ENCODE results near the gene CTNNA1. TPM values are rescaled to one million over a fixed set of nuclear protein-coding genes. Genes with fewer than 3 reads are reported as not detected.

The CTNNA1 gene
- total RNA-seq, 4 donors from 2014 or later, result 256 to 405 (median 341) TPM

GRCh38 chr5:138964647-138965201, 211.5 kb downstream of the CTNNA1 start:
- WGBS, 2 donors, result 50 to 57% methylated on average over 7 of the region's 7 CpGs
- peak overlapping the region in 2 of 3 donors; percentile 36 to 50 for H3K27ac ChIP-seq
- H3K4me3 ChIP-seq (replicated peaks in 1 of 3), result no peak overlapping the region
- TF ChIP-seq CTCF (IDR thresholded peaks at IDR 0.05), result no peak
- TF ChIP-seq POLR2A (IDR thresholded peaks at IDR 0.05), result no peak
- H3K36me3 ChIP-seq, result no peaks in the 10 kb centered on the region
- intact Hi-C loops (cut with DNase I), result no loop called here
- H3K27me3 ChIP-seq, result no peaks in the 10 kb centered on the region
- H3K9me3 ChIP-seq, result no peaks in the 10 kb centered on the region
- H3K4me1 ChIP-seq, result peaks cover 64 to 80% of the 10 kb centered on the region in 2 donors
- no peak for DNase-seq

- Histone ChIP-seq H3K4me1 (peaks cover 60 to 76% of the 10 kb centered on the region in 2 donors), H3K36me3 (no peaks in the 10 kb centered on the region), H3K27me3 (no peaks in the 10 kb centered on the region), H3K27ac (no peak overlapping the region), H3K4me3 (replicated peaks in 1 of 3) (no peak overlapping the region), H3K9me3 (no peaks in the 10 kb centered on the region)
- TF ChIP-seq CTCF (IDR thresholded peaks at IDR 0.05) (no peak), POLR2A (IDR thresholded peaks at IDR 0.05) (no peak)
- no peak for DNase-seq
- 85 to 93% methylated on average over 2 of the region's 2 CpGs for WGBS, 2 donors
- intact Hi-C loops (cut with DNase I), result no loop called here
These were observed 212.4 kb downstream of the CTNNA1 start for GRCh38 chr5:138965626-138966025.

GRCh38 chr5:138966236-138966985, 213.2 kb downstream of the CTNNA1 start:
- DNase-seq, result no peak
- Histone ChIP-seq H3K27me3 (no peaks in the 10 kb centered on the region), H3K4me1 (peaks cover 56 to 77% of the 10 kb centered on the region in 2 donors), H3K4me3 (replicated peaks in 1 of 3) (no peak overlapping the region), H3K36me3 (no peaks in the 10 kb centered on the region), H3K27ac (no peak overlapping the region), H3K9me3 (no peaks in the 10 kb centered on the region)
- TF ChIP-seq POLR2A (IDR thresholded peaks at IDR 0.05), result no peak
- no peak for TF ChIP-seq CTCF (IDR thresholded peaks at IDR 0.05)
- WGBS, 2 donors, result 95 to 96% methylated on average over 10 of the region's 10 CpGs
- intact Hi-C loops (cut with DNase I), result no loop called here

DNA sequence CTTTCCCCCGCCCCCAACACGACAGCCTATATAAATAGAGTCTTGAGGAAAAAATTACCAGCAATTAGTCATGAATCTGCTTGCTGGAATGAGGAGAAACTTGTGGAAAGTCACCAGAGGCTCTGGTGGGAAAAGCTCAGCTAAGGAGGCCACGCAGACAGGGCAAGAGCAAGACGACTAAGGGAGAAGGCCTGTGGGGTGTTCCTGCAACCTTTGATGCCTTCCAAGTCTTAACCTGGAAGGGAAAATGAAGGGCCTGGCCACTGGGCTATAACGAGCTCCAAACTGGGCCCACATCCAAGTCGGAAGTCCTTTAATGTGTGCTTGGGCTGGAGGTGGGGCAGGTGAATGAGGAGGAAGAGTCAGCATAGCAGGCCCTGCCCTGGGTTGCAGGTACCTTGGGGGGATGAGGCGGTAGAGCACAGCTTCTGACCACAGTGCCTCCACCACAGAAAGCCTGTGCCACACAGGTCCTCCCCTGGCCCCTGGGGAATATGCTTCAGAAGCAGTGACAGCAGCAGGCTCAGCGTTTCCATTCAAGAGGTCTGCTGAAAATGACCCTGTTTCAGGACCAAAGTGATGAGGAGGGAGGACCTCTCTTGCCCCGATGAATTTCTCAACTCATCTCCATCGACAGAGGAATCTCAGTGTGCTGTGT, 214.7 kb downstream of the CTNNA1 start:
- H3K36me3 ChIP-seq, result no peaks in the 10 kb centered on the region
- peaks cover 59 to 77% of the 10 kb centered on the region in 2 donors for H3K4me1 ChIP-seq
- no peaks in the 10 kb centered on the region for H3K27me3 ChIP-seq
- no peak for TF ChIP-seq CTCF (IDR thresholded peaks at IDR 0.05)
- no peak for TF ChIP-seq POLR2A (IDR thresholded peaks at IDR 0.05)
- no peak overlapping the region for H3K4me3 ChIP-seq (replicated peaks in 1 of 3)
- intact Hi-C loops (cut with DNase I), result no loop called here
- peak overlapping the region; percentile 47 to 69 (median 51) for H3K27ac ChIP-seq
- 45 to 50% methylated on average over 8 to 10 of the region's 10 CpGs for WGBS, 2 donors
- no peaks in the 10 kb centered on the region for H3K9me3 ChIP-seq
- peak; percentile 91 to 92 for DNase-seq

GRCh38 chr5:138968601-138969000, 215.4 kb downstream of the CTNNA1 start:
- intact Hi-C loops (cut with DNase I), result no loop called here
- Histone ChIP-seq H3K27ac (peak overlapping the region in 2 of 3 donors; percentile 47 to 69), H3K9me3 (no peaks in the 10 kb centered on the region), H3K27me3 (no peaks in the 10 kb centered on the region), H3K36me3 (no peaks in the 10 kb centered on the region), H3K4me1 (peaks cover 56 to 75% of the 10 kb centered on the region in 2 donors), H3K4me3 (replicated peaks in 1 of 3) (no peak overlapping the region)
- peak; percentile 49 to 58 for DNase-seq
- no peak for TF ChIP-seq CTCF (IDR thresholded peaks at IDR 0.05)
- TF ChIP-seq POLR2A (IDR thresholded peaks at IDR 0.05), result no peak
- WGBS, 2 donors, result 32 to 66% methylated on average over 4 of the region's 4 CpGs

Measured in thyroid gland (tissue), 4 donors.